ENCODE measurements around the gene SLC18A3.

SLC18A3 gene

DNA sequence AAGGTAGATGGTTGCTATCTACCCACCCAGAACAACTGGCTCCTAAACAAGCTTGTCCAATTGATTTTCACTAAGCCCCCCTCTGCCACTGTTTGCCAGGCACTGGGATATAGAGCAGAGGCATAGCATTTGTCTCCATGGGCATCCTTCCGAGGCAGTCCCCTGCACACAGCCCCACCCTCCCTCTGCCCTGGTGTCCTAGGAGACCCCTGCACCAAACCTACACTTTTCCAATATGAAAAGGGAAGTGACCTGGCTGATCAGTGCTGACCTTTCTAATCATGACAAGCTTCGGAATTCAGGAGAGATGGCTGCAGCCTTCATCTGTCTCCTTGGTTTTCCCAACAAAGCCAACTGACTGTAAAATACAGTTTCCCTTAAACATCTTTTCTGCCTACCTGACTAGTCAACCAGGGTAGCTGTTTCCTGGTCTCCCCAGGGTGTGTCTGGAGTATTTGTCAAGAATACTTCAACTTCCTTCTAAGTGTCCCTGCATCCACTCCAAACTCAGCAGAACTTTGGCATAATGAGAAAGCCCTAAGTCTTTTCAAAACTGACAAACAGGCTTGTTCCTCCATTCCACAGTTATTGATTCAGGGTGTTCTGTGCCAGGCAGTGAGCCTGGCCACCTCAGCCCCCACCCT is 7.6 kb upstream of the SLC18A3 start:
- Histone ChIP-seq H3K27me3 (ENCODE audit: insufficient read depth, poor library complexity, severe bottlenecking) (no peaks in the 10 kb centered on the region), H3K27ac (replicated peaks) (no peak overlapping the region), H3K4me3 (replicated peaks; ENCODE audit: insufficient read depth, low read length) (no peak overlapping the region)
- TF ChIP-seq SPI1 (IDR thresholded peaks at IDR 0.05; ENCODE audit: borderline replicate concordance, low read depth) (no peak), GABPA (IDR thresholded peaks at IDR 0.05; ENCODE audit: low read depth) (no peak)
- TF ChIP-seq, protein P1, sequence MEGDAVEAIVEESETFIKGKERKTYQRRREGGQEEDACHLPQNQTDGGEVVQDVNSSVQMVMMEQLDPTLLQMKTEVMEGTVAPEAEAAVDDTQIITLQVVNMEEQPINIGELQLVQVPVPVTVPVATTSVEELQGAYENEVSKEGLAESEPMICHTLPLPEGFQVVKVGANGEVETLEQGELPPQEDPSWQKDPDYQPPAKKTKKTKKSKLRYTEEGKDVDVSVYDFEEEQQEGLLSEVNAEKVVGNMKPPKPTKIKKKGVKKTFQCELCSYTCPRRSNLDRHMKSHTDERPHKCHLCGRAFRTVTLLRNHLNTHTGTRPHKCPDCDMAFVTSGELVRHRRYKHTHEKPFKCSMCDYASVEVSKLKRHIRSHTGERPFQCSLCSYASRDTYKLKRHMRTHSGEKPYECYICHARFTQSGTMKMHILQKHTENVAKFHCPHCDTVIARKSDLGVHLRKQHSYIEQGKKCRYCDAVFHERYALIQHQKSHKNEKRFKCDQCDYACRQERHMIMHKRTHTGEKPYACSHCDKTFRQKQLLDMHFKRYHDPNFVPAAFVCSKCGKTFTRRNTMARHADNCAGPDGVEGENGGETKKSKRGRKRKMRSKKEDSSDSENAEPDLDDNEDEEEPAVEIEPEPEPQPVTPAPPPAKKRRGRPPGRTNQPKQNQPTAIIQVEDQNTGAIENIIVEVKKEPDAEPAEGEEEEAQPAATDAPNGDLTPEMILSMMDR (IDR thresholded peaks at IDR 0.05; ENCODE audit: insufficient read depth, low read length), result no peak
- no peak for DNase-seq (ENCODE audit: low read depth in 1 of 2, low spot score in 1 of 2)

DNA sequence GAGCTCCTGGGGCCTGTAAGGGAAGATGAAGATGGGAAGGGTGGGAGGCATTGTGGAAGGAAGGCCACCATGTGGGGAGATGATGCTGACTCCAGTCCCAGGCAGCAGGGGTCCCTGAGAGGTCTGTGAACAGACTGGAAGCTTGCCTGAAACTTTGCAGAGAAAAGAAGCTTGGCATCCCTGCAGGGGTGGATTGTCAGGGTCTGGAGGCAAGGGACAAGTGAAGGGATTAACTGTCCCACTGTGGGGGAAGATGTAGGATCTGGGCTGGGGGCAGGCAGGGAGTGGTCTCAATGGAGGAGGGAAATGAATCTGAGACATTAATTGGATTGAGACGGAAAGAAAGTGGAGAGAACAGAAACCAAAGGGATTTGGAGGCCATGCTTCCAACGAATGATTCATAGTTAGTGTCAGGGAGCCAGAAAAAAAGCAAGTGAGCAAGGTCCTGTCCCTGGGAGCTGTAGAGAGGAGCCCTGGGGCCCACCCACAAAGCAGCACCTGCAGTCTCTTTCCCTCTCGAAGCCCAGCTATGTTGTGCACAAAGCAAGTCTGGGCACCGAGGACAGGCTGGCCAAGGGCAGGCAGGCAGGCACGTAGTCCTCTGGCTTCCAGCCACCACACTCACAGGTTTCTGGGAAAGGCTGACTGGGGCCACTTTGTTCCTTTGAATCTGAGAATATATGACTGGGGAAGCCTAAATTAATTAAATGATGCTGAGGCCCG is 4.7 kb upstream of the SLC18A3 start:
- Histone ChIP-seq H3K27me3 (ENCODE audit: insufficient read depth, poor library complexity, severe bottlenecking) (peaks cover 19% of the 10 kb centered on the region), H3K4me3 (replicated peaks; ENCODE audit: insufficient read depth, low read length) (no peak overlapping the region), H3K27ac (replicated peaks) (no peak overlapping the region)
- TF ChIP-seq GABPA (IDR thresholded peaks at IDR 0.05; ENCODE audit: low read depth) (no peak), POLR2AphosphoS5 (IDR thresholded peaks at IDR 0.05; ENCODE audit: low read depth) (no peak), SPI1 (IDR thresholded peaks at IDR 0.05; ENCODE audit: borderline replicate concordance, low read depth) (no peak)
- TF ChIP-seq, protein P1 (IDR thresholded peaks at IDR 0.05; ENCODE audit: insufficient read depth, low read length), result no peak
- TF ChIP-seq, protein P2, sequence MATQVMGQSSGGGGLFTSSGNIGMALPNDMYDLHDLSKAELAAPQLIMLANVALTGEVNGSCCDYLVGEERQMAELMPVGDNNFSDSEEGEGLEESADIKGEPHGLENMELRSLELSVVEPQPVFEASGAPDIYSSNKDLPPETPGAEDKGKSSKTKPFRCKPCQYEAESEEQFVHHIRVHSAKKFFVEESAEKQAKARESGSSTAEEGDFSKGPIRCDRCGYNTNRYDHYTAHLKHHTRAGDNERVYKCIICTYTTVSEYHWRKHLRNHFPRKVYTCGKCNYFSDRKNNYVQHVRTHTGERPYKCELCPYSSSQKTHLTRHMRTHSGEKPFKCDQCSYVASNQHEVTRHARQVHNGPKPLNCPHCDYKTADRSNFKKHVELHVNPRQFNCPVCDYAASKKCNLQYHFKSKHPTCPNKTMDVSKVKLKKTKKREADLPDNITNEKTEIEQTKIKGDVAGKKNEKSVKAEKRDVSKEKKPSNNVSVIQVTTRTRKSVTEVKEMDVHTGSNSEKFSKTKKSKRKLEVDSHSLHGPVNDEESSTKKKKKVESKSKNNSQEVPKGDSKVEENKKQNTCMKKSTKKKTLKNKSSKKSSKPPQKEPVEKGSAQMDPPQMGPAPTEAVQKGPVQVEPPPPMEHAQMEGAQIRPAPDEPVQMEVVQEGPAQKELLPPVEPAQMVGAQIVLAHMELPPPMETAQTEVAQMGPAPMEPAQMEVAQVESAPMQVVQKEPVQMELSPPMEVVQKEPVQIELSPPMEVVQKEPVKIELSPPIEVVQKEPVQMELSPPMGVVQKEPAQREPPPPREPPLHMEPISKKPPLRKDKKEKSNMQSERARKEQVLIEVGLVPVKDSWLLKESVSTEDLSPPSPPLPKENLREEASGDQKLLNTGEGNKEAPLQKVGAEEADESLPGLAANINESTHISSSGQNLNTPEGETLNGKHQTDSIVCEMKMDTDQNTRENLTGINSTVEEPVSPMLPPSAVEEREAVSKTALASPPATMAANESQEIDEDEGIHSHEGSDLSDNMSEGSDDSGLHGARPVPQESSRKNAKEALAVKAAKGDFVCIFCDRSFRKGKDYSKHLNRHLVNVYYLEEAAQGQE (IDR thresholded peaks at IDR 0.05; ENCODE audit: insufficient replicate concordance, low read depth), result no peak
- DNase-seq (ENCODE audit: low read depth in 1 of 2, low spot score in 1 of 2), result no peak

DNA sequence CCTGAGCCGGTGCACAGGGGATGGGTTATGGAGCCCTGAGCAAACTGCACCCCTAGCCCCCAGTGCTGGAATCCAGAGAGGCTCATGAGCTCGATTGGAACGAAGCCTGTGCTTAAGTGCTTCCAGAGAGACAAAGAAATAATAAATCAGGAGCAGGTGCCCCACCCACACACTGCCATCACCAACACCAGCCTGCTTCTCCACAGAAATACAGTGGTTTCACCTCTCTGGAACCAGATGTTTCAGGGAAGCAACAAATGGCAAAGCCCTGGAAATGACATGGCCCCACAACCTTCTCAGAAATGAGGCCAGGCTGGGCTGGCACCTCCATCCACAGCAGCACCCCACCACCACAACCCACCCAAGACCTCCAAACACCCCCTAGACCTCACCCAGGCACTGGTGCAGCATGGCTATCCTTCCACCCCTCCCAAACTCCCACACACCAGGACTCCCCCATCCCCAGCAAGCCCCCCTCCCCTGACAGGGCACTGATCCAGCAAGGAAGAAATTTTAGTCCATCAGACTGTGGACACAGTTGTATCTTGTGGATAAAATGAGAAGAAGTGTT is 4.1 kb upstream of the SLC18A3 start:
- H3K27me3 ChIP-seq (ENCODE audit: insufficient read depth, poor library complexity, severe bottlenecking), result peaks cover 25% of the 10 kb centered on the region
- DNase-seq (ENCODE audit: low read depth in 1 of 2, low spot score in 1 of 2), result no peak

DNA sequence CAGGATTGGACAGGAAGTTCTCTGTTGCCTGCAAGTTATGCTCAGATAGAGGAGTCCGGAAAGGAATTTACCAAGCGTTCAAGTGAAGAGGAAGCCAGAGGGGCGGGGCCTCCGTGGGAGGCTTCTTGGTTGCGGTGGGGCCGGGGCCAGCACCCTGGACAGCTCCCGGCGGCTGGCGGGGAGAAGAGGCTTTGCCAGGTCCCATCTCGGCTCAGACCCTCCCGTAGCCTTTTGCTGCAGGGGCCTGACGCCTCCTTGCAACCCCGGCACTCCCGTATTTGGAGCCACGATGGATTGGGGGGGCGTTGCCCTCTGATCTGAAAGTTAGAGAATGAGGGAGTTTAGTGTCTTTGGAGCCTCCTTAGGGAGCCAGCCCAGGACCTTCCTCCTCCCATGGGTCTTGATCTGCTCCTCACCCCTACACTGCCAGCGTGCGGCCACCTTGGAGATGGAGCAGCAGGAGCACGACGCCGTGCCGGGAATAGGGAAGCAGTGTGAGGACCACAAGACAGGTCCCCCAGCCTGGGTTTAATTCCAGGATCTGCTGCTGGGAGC is 3.1 kb upstream of the SLC18A3 start:
- peak; percentile 45 to 80 for DNase-seq (ENCODE audit: low read depth in 1 of 2, low spot score in 1 of 2)
- TF ChIP-seq GABPA (IDR thresholded peaks at IDR 0.05; ENCODE audit: low read depth) (no peak), POLR2AphosphoS5 (IDR thresholded peaks at IDR 0.05; ENCODE audit: low read depth) (no peak), SPI1 (IDR thresholded peaks at IDR 0.05; ENCODE audit: borderline replicate concordance, low read depth) (peak; percentile 43; the same call in 1 of the 2 replicates)
- TF ChIP-seq, protein P2 (IDR thresholded peaks at IDR 0.05; ENCODE audit: insufficient replicate concordance, low read depth), result peak; percentile 98
- TF ChIP-seq, protein P1 (IDR thresholded peaks at IDR 0.05; ENCODE audit: insufficient read depth, low read length), result no peak
- no peak overlapping the region for H3K4me3 ChIP-seq (replicated peaks; ENCODE audit: insufficient read depth, low read length)
- H3K27ac ChIP-seq (replicated peaks), result no peak overlapping the region
- H3K27me3 ChIP-seq (ENCODE audit: insufficient read depth, poor library complexity, severe bottlenecking), result peaks cover 35% of the 10 kb centered on the region

More for the DNA sequence above, 4.1 kb upstream of the SLC18A3 start:
- TF ChIP-seq, protein P1 (IDR thresholded peaks at IDR 0.05; ENCODE audit: insufficient read depth, low read length), result no peak
- no peak for TF ChIP-seq SPI1 (IDR thresholded peaks at IDR 0.05; ENCODE audit: borderline replicate concordance, low read depth)
- no peak overlapping the region for H3K4me3 ChIP-seq (replicated peaks; ENCODE audit: insufficient read depth, low read length)
- H3K27ac ChIP-seq (replicated peaks), result no peak overlapping the region

Measured in HL-60 (cell line).